GM23338 (cell line): ENCODE data around the gene DPM1. TPM values are rescaled to one million over a fixed set of nuclear protein-coding genes. Genes with fewer than 3 reads are reported as not detected.
"Not testable (repeated sequence)": the region's sequence is repeated elsewhere in the genome, so short reads cannot be mapped to it uniquely, and the experiment has no call there.

ENCODE experiments used
- ATAC-seq: fragments of 200-7000 bp; cut with Tn5 transposase; 3 replicates; pipeline ENCODE4 v1.9.1; 2020
- DNase-seq: peaks from one replicate; pipeline ENCODE4 v3.0.0-alpha.2; 2015; ENCODE audit warnings: low spot score
- H2AFZ ChIP-seq: fragments of 200-600 bp; sonication (generic); 2 replicates; pipeline ENCODE4 v1.8.0; 2016; ENCODE audit warnings: antibody characterized with exemption, mild to moderate bottlenecking, moderate library complexity
- H3F3A ChIP-seq: fragments of 200-600 bp; sonication (generic); replicated peaks from 2 replicates; pipeline ENCODE4 v1.8.0; 2017; ENCODE audit warnings: antibody characterized with exemption, mixed run types, low read depth
- H3K27ac ChIP-seq: fragments of 200-600 bp; sonication (generic); 2 replicates; pipeline ENCODE4 v1.6.1; 2016; ENCODE audit warnings: low read depth
- H3K27me3 ChIP-seq: fragments of 200-600 bp; sonication (generic); 2 replicates; pipeline ENCODE4 v1.8.0; 2016; ENCODE audit warnings: mild to moderate bottlenecking, mixed run types, moderate library complexity; ENCODE audit not compliant: insufficient read depth
- H3K36me3 ChIP-seq: fragments of 200-600 bp; sonication (generic); 2 replicates; pipeline ENCODE4 v1.8.0; 2016; ENCODE audit warnings: mild to moderate bottlenecking; ENCODE audit not compliant: insufficient read depth
- H3K4me1 ChIP-seq: fragments of 200-600 bp; sonication (generic); 2 replicates; pipeline ENCODE4 v1.8.0; 2016; ENCODE audit warnings: mild to moderate bottlenecking, moderate library complexity; ENCODE audit not compliant: insufficient read depth
- H3K4me2 ChIP-seq: fragments of 200-600 bp; sonication (generic); 2 replicates; pipeline ENCODE4 v1.7.1; 2017; ENCODE audit warnings: mixed run types
- H3K4me3 ChIP-seq: fragments of 200-600 bp; sonication (generic); 2 replicates; pipeline ENCODE4 v1.6.1; 2016; ENCODE audit warnings: mixed run types
- H3K79me2 ChIP-seq: fragments of 200-600 bp; sonication (generic); replicated peaks from 2 replicates; pipeline ENCODE4 v1.8.0; 2017; ENCODE audit warnings: mild to moderate bottlenecking; ENCODE audit not compliant: insufficient read depth
- H3K9me2 ChIP-seq: fragments of 200-600 bp; sonication (generic); 2 replicates; pipeline ENCODE4 v1.8.0; 2017; ENCODE audit not compliant: insufficient read depth
- H4K20me1 ChIP-seq: fragments of 200-600 bp; sonication (generic); replicated peaks from 2 replicates; pipeline ENCODE4 v1.8.0; 2017; ENCODE audit warnings: mild to moderate bottlenecking; ENCODE audit not compliant: insufficient read depth
- H3K27ac Mint-ChIP-seq: 2 replicates; pipeline ENCODE4 v1.8.0; 2020; ENCODE audit warnings: inconsistent platforms, mild to moderate bottlenecking, moderate library complexity, mixed read lengths
- H3K27me3 Mint-ChIP-seq: 3 replicates; pipeline ENCODE4 v1.8.0; 2022; ENCODE audit warnings: low read depth, mild to moderate bottlenecking, moderate library complexity, mixed read lengths, inconsistent platforms; ENCODE audit not compliant: insufficient read depth, poor library complexity
- H3K36me3 Mint-ChIP-seq: 3 replicates; pipeline ENCODE4 v1.8.0; 2021; ENCODE audit warnings: low read depth, mild to moderate bottlenecking, inconsistent platforms, moderate library complexity, mixed read lengths
- H3K4me1 Mint-ChIP-seq: 3 replicates; pipeline ENCODE4 v1.8.0; 2020; ENCODE audit warnings: mild to moderate bottlenecking, inconsistent platforms, mixed read lengths
- H3K4me3 Mint-ChIP-seq: 3 replicates; pipeline ENCODE4 v1.8.0; 2021; ENCODE audit warnings: moderate library complexity, mild to moderate bottlenecking, inconsistent platforms, mixed read lengths
- H3K9me3 Mint-ChIP-seq: 3 replicates; pipeline ENCODE4 v1.8.0; 2020; ENCODE audit warnings: moderate library complexity, mild to moderate bottlenecking, inconsistent platforms, mixed read lengths
- CTCF ChIP-seq, 2 experiments: fragments of 200-600 bp in 1 of 2; sonication (generic) in 1 of 2; conservative IDR thresholded peaks; 2 replicates each; pipeline versions ENCODE4 v1.5.1 to v1.6.1; 2016 to 2017; ENCODE audit warnings: antibody characterized with exemption in 2 of 2, low read depth in 2 of 2, mild to moderate bottlenecking in 2 of 2, moderate library complexity in 1 of 2
- EZH2phosphoT487 ChIP-seq: fragments of 200-600 bp; sonication (generic); IDR thresholded peaks from one replicate; pipeline ENCODE4 v1.8.1; 2018; ENCODE audit warnings: antibody characterized with exemption; ENCODE audit not compliant: unreplicated experiment
- REST ChIP-seq: IDR thresholded peaks from one replicate; pipeline ENCODE4 v1.6.1; 2018; ENCODE audit warnings: antibody characterized with exemption; ENCODE audit not compliant: unreplicated experiment
- STAT1 ChIP-seq: IDR thresholded peaks from one replicate; pipeline ENCODE4 v1.6.1; 2016; ENCODE audit warnings: antibody characterized with exemption; ENCODE audit not compliant: unreplicated experiment
- ZNF462 ChIP-seq: fragments of 250-450 bp; sonication (Bioruptor Pico); IDR thresholded peaks from 2 replicates; pipeline ENCODE4 v1.5.0; 2020; ENCODE audit warnings: mild to moderate bottlenecking, moderate library complexity
- polyA plus RNA-seq: library from polyadenylated mRNA; unstranded; fragments of >200 nt; fragmentation: Nextera tagmentation; extraction: Ambion mirVana; gene quantifications from 2 replicates; pipeline ENCODE4 v1.2.1, GENCODE V29; 2016
- total RNA-seq: library from RNA; depleted of rRNA; stranded (reverse); fragments of >200 nt; shearing (Covaris generic); gene quantifications from 2 replicates; pipeline ENCODE4 v1.2.3, GENCODE V29; 2014

DPM1 gene
- total and polyA plus RNA-seq, 2 experiments from 2014 or later, result 71.7 to 130 TPM

GRCh38 chr20:50980071-50980681 is 21.8 kb upstream of the DPM1 start (continued):
- TF ChIP-seq CTCF (conservative IDR thresholded peaks at IDR 0.05; ENCODE audit: low read depth in 2 of 2), result no peak
- TF ChIP-seq STAT1, result no peak

DNA sequence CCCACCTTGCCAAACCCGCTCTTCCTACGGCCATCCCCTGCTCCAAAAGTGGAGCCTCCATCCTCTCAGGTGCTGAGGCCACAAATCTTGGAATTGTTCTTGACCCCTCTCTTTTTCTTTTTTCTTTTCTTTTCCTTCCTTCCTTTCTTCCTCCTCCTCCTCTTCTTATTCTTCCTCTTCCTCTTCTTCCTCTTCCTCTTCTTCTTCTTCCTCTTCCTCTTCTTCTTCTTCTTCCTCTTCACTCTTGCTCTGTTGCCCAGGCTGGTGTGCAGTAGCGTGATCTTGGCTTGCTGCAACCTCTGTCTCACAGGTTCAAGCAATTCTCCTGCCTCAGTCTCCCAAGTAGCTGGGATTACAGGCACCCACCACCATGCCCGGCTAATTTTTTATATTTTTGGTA is 20.2 kb upstream of the DPM1 start:
- H3K27me3 ChIP-seq, H3K27me3 Mint-ChIP-seq, H4K20me1 ChIP-seq, H3K36me3 ChIP-seq, H3K4me3 Mint-ChIP-seq, ATAC-seq, H3K27ac ChIP-seq, H3K27ac Mint-ChIP-seq, H3K9me2 ChIP-seq, DNase-seq, H3F3A ChIP-seq, H3K4me2 ChIP-seq, H2AFZ ChIP-seq, H3K36me3 Mint-ChIP-seq, H3K4me1 ChIP-seq, H3K4me1 Mint-ChIP-seq, H3K4me3 ChIP-seq, H3K79me2 ChIP-seq, H3K9me3 Mint-ChIP-seq: not testable (repeated sequence)

DNA sequence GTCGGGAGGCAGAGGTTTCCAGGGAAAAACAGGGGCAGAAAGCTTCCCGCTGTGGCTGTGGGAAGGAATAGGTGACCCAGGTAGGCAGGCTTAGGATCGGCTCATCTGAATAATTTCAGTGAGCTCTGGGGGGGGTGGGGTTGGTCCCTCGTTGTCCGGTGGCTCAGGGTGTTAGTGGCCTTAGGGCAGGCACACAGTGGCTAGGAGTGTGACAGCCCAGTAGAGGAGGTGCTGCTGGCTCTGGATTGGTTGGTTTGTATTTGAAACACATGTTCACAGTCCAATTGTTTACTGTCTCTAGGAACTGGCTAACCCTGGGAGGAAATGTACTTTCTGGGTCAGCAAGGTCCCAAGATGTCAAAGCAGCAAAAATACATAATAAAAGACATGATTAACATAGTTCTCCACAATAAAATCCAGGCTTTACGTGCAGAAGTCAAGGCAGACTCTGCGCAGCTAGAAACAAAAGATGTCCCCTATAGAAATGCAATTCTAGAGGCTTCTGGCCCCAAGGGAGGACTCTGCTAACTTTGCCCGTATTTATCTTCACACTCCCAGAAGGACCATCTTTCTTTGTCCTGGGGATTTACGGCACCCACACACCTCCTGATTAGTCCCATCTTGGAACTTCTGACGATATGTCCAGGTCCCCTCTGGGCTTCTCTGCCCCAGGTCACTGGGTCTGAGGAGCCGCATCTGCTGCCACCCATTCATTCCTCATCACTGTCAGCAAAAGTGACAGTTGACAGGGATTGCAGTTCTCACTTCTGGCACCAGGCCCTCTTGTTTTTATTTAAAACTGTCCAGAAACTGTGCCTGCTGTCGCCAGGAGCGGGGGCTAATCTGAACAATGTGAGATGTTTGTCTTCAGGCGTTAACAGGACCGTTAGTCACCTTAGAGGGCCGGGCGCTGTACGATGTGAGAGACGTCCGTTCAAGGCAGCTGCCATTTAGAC is 19.0 kb upstream of the DPM1 start:
- Histone ChIP-seq H3K9me2 (no peaks in the 10 kb centered on the region), H4K20me1 (no peaks in the 10 kb centered on the region), H3F3A (0 out of 2 replicates have a peak, but pooled peaks cover 2% of the 10 kb centered on the region), H3K36me3 (no peaks in the 10 kb centered on the region), H3K4me2 (no peak overlapping the region), H3K27me3 (no peaks in the 10 kb centered on the region), H3K4me1 (no peaks in the 10 kb centered on the region), H3K27ac (no peak overlapping the region), H2AFZ (no peak overlapping the region; the same call in 1 of the 2 replicates), H3K4me3 (no peak overlapping the region), H3K79me2 (no peaks in the 10 kb centered on the region)
- no peak for DNase-seq
- Mint-ChIP-seq H3K9me3 (peaks cover 2% of the 10 kb centered on the region; the same call in 1 of the 3 replicates), H3K36me3 (no peaks in the 10 kb centered on the region), H3K27me3 (peaks cover 3% of the 10 kb centered on the region), H3K4me3 (no peak overlapping the region), H3K27ac (no peak overlapping the region), H3K4me1 (peaks cover 4% of the 10 kb centered on the region; the same call in 1 of the 3 replicates)
- ATAC-seq, result no peak
- TF ChIP-seq REST (no peak), STAT1 (no peak), EZH2phosphoT487 (no peak), ZNF462 (CRISPR knock-in tag) (no peak)
